IMR-90 (cell line): Measurements from ENCODE around the gene MPC1. TPM values are rescaled to one million over a fixed set of nuclear protein-coding genes. Genes with fewer than 3 reads are reported as not detected.

Experiments
- ATAC-seq: fragments of 200-7000 bp; cut with Tn5 transposase; 2 replicates; pipeline ENCODE4 v1.9.1; 2020; ENCODE audit warnings: low read depth, mild to moderate bottlenecking, moderate library complexity
- BruUV-seq: library from RNA; stranded (reverse); fragments of 400-500 nt; replicated peaks from 2 replicates; lab custom pipeline; 2021; lab: Mats Ljungman, UMichigan
- CTCF ChIA-PET: fragments of 300-600 bp; formaldehyde crosslinking; extraction: SDS; loops from one replicate; lab custom pipeline; 2021; ENCODE audit warnings: antibody characterized with exemption; lab: Yijun Ruan, JAX
- POLR2A ChIA-PET: fragments of 300-600 bp; sonication (Branson Sonifier 250); formaldehyde crosslinking; loops from one replicate; lab custom pipeline; 2022; ENCODE audit warnings: antibody characterized with exemption; ENCODE audit not compliant: unreplicated experiment; lab: Charles Lee
- DNase-seq: peaks from one replicate; pipeline ENCODE4 v3.0.0; 2013
- H2AFZ ChIP-seq: replicated peaks from 2 replicates; pipeline ENCODE3; 2013; ENCODE audit warnings: low read length, mild to moderate bottlenecking; ENCODE audit not compliant: poor library complexity
- H2AK5ac ChIP-seq: 2 replicates; pipeline ENCODE4 v1.6.1; 2013; ENCODE audit warnings: low read depth, low read length, inconsistent platforms
- H2AK9ac ChIP-seq: replicated peaks from 2 replicates; pipeline ENCODE3; 2013; ENCODE audit warnings: mild to moderate bottlenecking, low read depth, low read length, moderate library complexity; ENCODE audit not compliant: poor library complexity
- H2BK120ac ChIP-seq: 2 replicates; pipeline ENCODE4 v1.6.1; 2013; ENCODE audit warnings: low read depth, low read length, inconsistent platforms
- H2BK15ac ChIP-seq: 3 replicates; pipeline ENCODE4 v1.6.1; 2013; ENCODE audit warnings: low read depth, low read length, inconsistent platforms
- H2BK20ac ChIP-seq: 2 replicates; pipeline ENCODE4 v1.6.1; 2013; ENCODE audit warnings: low read depth, mild to moderate bottlenecking, inconsistent platforms, low read length, moderate library complexity
- H2BK5ac ChIP-seq: 2 replicates; pipeline ENCODE4 v1.6.1; 2013; ENCODE audit warnings: mild to moderate bottlenecking, low read depth, low read length, inconsistent platforms; ENCODE audit not compliant: poor library complexity, severe bottlenecking
- H3K14ac ChIP-seq: replicated peaks from 2 replicates; pipeline ENCODE4 v1.6.1; 2013; ENCODE audit warnings: low read depth, low read length, inconsistent platforms
- H3K18ac ChIP-seq: 2 replicates; pipeline ENCODE4 v1.6.1; 2013; ENCODE audit warnings: low read depth, low read length, control low read depth
- H3K23ac ChIP-seq: 2 replicates; pipeline ENCODE4 v1.6.1; 2013; ENCODE audit warnings: low read depth, low read length, inconsistent platforms
- H3K27ac ChIP-seq: 2 replicates; pipeline ENCODE4 v1.5.1; 2013; ENCODE audit warnings: mild to moderate bottlenecking, control low read depth, low read length; ENCODE audit not compliant: insufficient read depth
- H3K27me3 ChIP-seq: 2 replicates; pipeline ENCODE4 v1.6.1; 2013; ENCODE audit warnings: low read length; ENCODE audit not compliant: control insufficient read depth, insufficient read depth
- H3K36me3 ChIP-seq: 2 replicates; pipeline ENCODE4 v1.6.1; 2013; ENCODE audit warnings: low read length, mixed read lengths; ENCODE audit not compliant: control insufficient read depth, insufficient read depth
- H3K4ac ChIP-seq: 2 replicates; pipeline ENCODE4 v1.6.1; 2013; ENCODE audit warnings: low read depth, low read length, inconsistent platforms
- H3K4me1 ChIP-seq: 2 replicates; pipeline ENCODE4 v1.6.1; 2013; ENCODE audit warnings: low read length, mixed read lengths; ENCODE audit not compliant: control insufficient read depth, insufficient read depth
- H3K4me2 ChIP-seq: 2 replicates; pipeline ENCODE4 v1.6.1; 2013; ENCODE audit warnings: low read depth, mild to moderate bottlenecking, control low read depth, low read length, moderate library complexity
- H3K4me3 ChIP-seq: 2 replicates; pipeline ENCODE4 v1.5.1; 2013; ENCODE audit warnings: low read depth, mild to moderate bottlenecking, control low read depth, low read length, moderate library complexity; ENCODE audit not compliant: insufficient read depth
- H3K56ac ChIP-seq: 2 replicates; pipeline ENCODE4 v1.6.1; 2013; ENCODE audit warnings: low read length, inconsistent platforms; ENCODE audit not compliant: insufficient read depth; ENCODE audit errors: extremely low read depth
- H3K79me1 ChIP-seq, 2 experiments: 2 replicates each; pipeline ENCODE4 v1.6.1; 2013; ENCODE audit warnings: low read length in 2 of 2, inconsistent platforms in 1 of 2, low read depth in 1 of 2
- H3K9ac ChIP-seq: 2 replicates; pipeline ENCODE4 v1.6.1; 2013; ENCODE audit warnings: low read depth, low read length, control low read depth
- H3K9me1 ChIP-seq: 2 replicates; pipeline ENCODE4 v1.6.1; 2013; ENCODE audit warnings: low read length, inconsistent platforms; ENCODE audit not compliant: insufficient read depth
- H3K9me3 ChIP-seq: 2 replicates; pipeline ENCODE4 v1.6.1; 2013; ENCODE audit warnings: low read length; ENCODE audit not compliant: control insufficient read depth, insufficient read depth
- H4K20me1 ChIP-seq: 2 replicates; pipeline ENCODE4 v1.6.1; 2013; ENCODE audit warnings: low read length, inconsistent platforms; ENCODE audit not compliant: insufficient read depth
- H4K5ac ChIP-seq: 2 replicates; pipeline ENCODE4 v1.6.1; 2013; ENCODE audit warnings: mild to moderate bottlenecking, low read depth, low read length, control low read depth
- H4K8ac ChIP-seq, 2 experiments: 2 replicates each; pipeline ENCODE4 v1.6.1; 2013; ENCODE audit warnings: low read depth in 2 of 2, low read length in 2 of 2, control low read depth in 1 of 2, inconsistent platforms in 1 of 2
- H4K91ac ChIP-seq: 2 replicates; pipeline ENCODE4 v1.6.1; 2013; ENCODE audit warnings: low read depth, low read length, inconsistent platforms; ENCODE audit not compliant: insufficient read depth
- CEBPB ChIP-seq: IDR thresholded peaks from 2 replicates; pipeline ENCODE4 v1.6.1; 2012; ENCODE audit warnings: low read depth, low read length, improper control_type of control experiment
- ELK1 ChIP-seq: fragments of 150-350 bp; IDR thresholded peaks from 2 replicates; pipeline ENCODE4 v1.6.1; 2016; ENCODE audit warnings: low read depth, mild to moderate bottlenecking, low read length, moderate library complexity, borderline replicate concordance
- NFE2L2 ChIP-seq: fragments of 150-350 bp; IDR thresholded peaks from 2 replicates; pipeline ENCODE4 v1.6.1; 2016; ENCODE audit warnings: low read depth, mild to moderate bottlenecking, low read length
- RAD21 ChIP-seq: IDR thresholded peaks from 2 replicates; pipeline ENCODE4 v1.6.1; 2012; ENCODE audit warnings: low read length, improper control_type of control experiment
- WGBS, 2 experiments: methylation state at CpG; one replicate each; pipeline versions ENCODE4 v1.1.5 to v1.1.7; 2013; ENCODE audit warnings: missing lambda C conversion rate in 2 of 2; ENCODE audit not compliant: insufficient read length in 1 of 2; ENCODE audit errors: extremely low coverage in 2 of 2; 5-methylcytosine and 5-hydroxymethylcytosine counted together
- dilution Hi-C: fragments of 300-500 bp; cut with HindIII; formaldehyde crosslinking; loops from one replicate; pipeline ENCODE4 v1.14.3; 2018; ENCODE audit warnings: low sequenced_read_pairs; ENCODE audit not compliant: unreplicated experiment
- in situ Hi-C: fragments of 300-500 bp; cut with MboI; formaldehyde crosslinking; loops from 3 replicates; pipeline ENCODE4 v1.14.3; 2019; ENCODE audit warnings: low sequenced_read_pairs, inconsistent platforms, mixed read lengths
- intact Hi-C: fragments of 100-400 bp; cut with micrococcal nuclease; formaldehyde crosslinking; loops from 2 replicates; pipeline ENCODE4 v1.10.0; 2022
- polyA plus RNA-seq, 3 experiments: library from polyadenylated mRNA; depleted of rRNA; stranded (reverse); fragments of >200 nt; gene quantifications; 2 replicates each; pipeline ENCODE4 v1.2.3, GENCODE V29; 2012; ENCODE audit warnings: low replicate concordance in 1 of 3
- total RNA-seq: library from RNA; depleted of rRNA; stranded (reverse); fragments of >200 nt; gene quantifications from 2 replicates; pipeline ENCODE4 v1.2.3, GENCODE V29; 2012

MPC1 gene
- total and polyA plus RNA-seq, 2 of the 4 experiments (the other 2 are of a cell fraction), result 10.9 to 12.0 TPM

- TF ChIP-seq NFE2L2, result no peak
Observed at GRCh38 chr6:166422201-166422940, 39.6 kb upstream of the MPC1 start (continued).

GRCh38 chr6:166420351-166420750 is 37.6 kb upstream of the MPC1 start:
- no peaks in the 10 kb centered on the region for H3K27me3 ChIP-seq
- H4K20me1 ChIP-seq, result peaks cover 3% of the 10 kb centered on the region; the same call in 1 of the 2 replicates
- DNase-seq (peak; percentile 21), ATAC-seq (peak; percentile 48)
- H4K91ac ChIP-seq, result no peak overlapping the region
- H2BK120ac ChIP-seq, result no peak overlapping the region
- in situ Hi-C loops (no loop called here), dilution Hi-C loops (no loop called here), intact Hi-C loops (no loop called here)
- BruUV-seq, result no TSS peak
- no peak overlapping the region for H3K14ac ChIP-seq
- no peak overlapping the region for H2BK15ac ChIP-seq
- H3K9me1 ChIP-seq, result peaks cover 20% of the 10 kb centered on the region
- H3K56ac ChIP-seq, result no peak overlapping the region
- H2AK9ac ChIP-seq, result no peak overlapping the region
- no peak overlapping the region for H3K4me2 ChIP-seq
- H4K8ac ChIP-seq, result no peak overlapping the region
- H3K36me3 ChIP-seq, result peaks cover 69% of the 10 kb centered on the region
- H3K18ac ChIP-seq, result no peak overlapping the region
- CTCF ChIA-PET, result no interaction called here
- POLR2A ChIA-PET, result no interaction called here
- no peak overlapping the region for H3K9ac ChIP-seq
- WGBS, 2 experiments, result no CpG with 5 or more reads among the region's 6 CpGs
- no peak overlapping the region for H3K23ac ChIP-seq
- H2BK20ac ChIP-seq, result no peak overlapping the region
- TF ChIP-seq CEBPB, result peak; percentile 30; the same call in 1 of the 2 replicates
- no peak for TF ChIP-seq ELK1
- no peak for TF ChIP-seq NFE2L2
- 0 out of 2 replicates have a peak, but pooled peaks have one; percentile 21 for TF ChIP-seq RAD21
- H3K4me3 ChIP-seq, result no peak overlapping the region
- H3K4me1 ChIP-seq, result no peaks in the 10 kb centered on the region
- H3K79me1 ChIP-seq, result 0 out of 4 replicates have a peak, but pooled peaks cover 0 to 8% of the 10 kb centered on the region in 2 experiments
- no peaks in the 10 kb centered on the region for H3K9me3 ChIP-seq
- H2AFZ ChIP-seq, result no peak overlapping the region
- H2AK5ac ChIP-seq, result no peak overlapping the region
- H4K5ac ChIP-seq, result no peak overlapping the region
- no peak overlapping the region for H3K4ac ChIP-seq
- H3K27ac ChIP-seq, result no peak overlapping the region
- H2BK5ac ChIP-seq, result no peak overlapping the region
